Measurements from ENCODE around the gene KRT73.

KRT73 gene

GRCh38 chr12:52637299-52637698, 18.9 kb upstream of the KRT73 start:
- DNase-seq (ENCODE audit: low read depth) = no peak
- no peak for TF ChIP-seq CTCF (IDR thresholded peaks at IDR 0.05; ENCODE audit: low read length, missing control alignments)
- H3K4me3 ChIP-seq (replicated peaks; ENCODE audit: low read depth, low read length) = no peak overlapping the region

GRCh38 chr12:52636592-52637258, 18.4 kb upstream of the KRT73 start:
- no peak for DNase-seq (ENCODE audit: low read depth)
- no peak for TF ChIP-seq CTCF (IDR thresholded peaks at IDR 0.05; ENCODE audit: low read length, missing control alignments)
- no peak overlapping the region for H3K4me3 ChIP-seq (replicated peaks; ENCODE audit: low read depth, low read length)

- TF ChIP-seq CTCF (IDR thresholded peaks at IDR 0.05; ENCODE audit: low read length, missing control alignments) = no peak
- H3K4me3 ChIP-seq (replicated peaks; ENCODE audit: low read depth, low read length) = no peak overlapping the region
- no peak for DNase-seq (ENCODE audit: low read depth)
Measured at GRCh38 chr12:52636189-52636588, 17.8 kb upstream of the KRT73 start.

- no peak for DNase-seq (ENCODE audit: low read depth)
- no peak overlapping the region for H3K4me3 ChIP-seq (replicated peaks; ENCODE audit: low read depth, low read length)
- no peak for TF ChIP-seq CTCF (IDR thresholded peaks at IDR 0.05; ENCODE audit: low read length, missing control alignments)
Measured at GRCh38 chr12:52634266-52635056, 16.1 kb upstream of the KRT73 start.

GRCh38 chr12:52633383-52633782, 15.0 kb upstream of the KRT73 start:
- DNase-seq (ENCODE audit: low read depth) = no peak
- no peak for TF ChIP-seq CTCF (IDR thresholded peaks at IDR 0.05; ENCODE audit: low read length, missing control alignments)
- H3K4me3 ChIP-seq (replicated peaks; ENCODE audit: low read depth, low read length) = no peak overlapping the region

- no peak overlapping the region for H3K4me3 ChIP-seq (replicated peaks; ENCODE audit: low read depth, low read length)
- DNase-seq (ENCODE audit: low read depth) = no peak
- no peak for TF ChIP-seq CTCF (IDR thresholded peaks at IDR 0.05; ENCODE audit: low read length, missing control alignments)
Measured at GRCh38 chr12:52632656-52633055, 14.3 kb upstream of the KRT73 start.
